ENCODE measurements around the gene BIRC3.
"Not testable (repeated sequence)": the region's sequence is repeated elsewhere in the genome, so short reads cannot be mapped to it uniquely, and the experiment has no call there.

BIRC3 gene

GRCh38 chr11:102296757-102297156 is 20.5 kb upstream of the BIRC3 start:
- not testable (repeated sequence) for DNase-seq

GRCh38 chr11:102300837-102301236 is 16.4 kb upstream of the BIRC3 start:
- DNase-seq: peak; percentile 37

- no peak for DNase-seq
Measured at GRCh38 chr11:102302241-102302640, 15.0 kb upstream of the BIRC3 start.

- no peak for DNase-seq
Measured at GRCh38 chr11:102304686-102305085, 12.6 kb upstream of the BIRC3 start.

GRCh38 chr11:102305352-102306047 is 11.8 kb upstream of the BIRC3 start:
- DNase-seq: no peak

GRCh38 chr11:102306048-102306597 is 11.2 kb upstream of the BIRC3 start:
- DNase-seq: no peak

GRCh38 chr11:102306817-102307726 is 10.2 kb upstream of the BIRC3 start:
- DNase-seq: no peak

GRCh38 chr11:102307727-102308038 is 9.6 kb upstream of the BIRC3 start:
- no peak for DNase-seq

GRCh38 chr11:102309621-102310541 is 7.4 kb upstream of the BIRC3 start:
- peak; percentile 32 for DNase-seq

GRCh38 chr11:102312667-102313066 is 4.6 kb upstream of the BIRC3 start:
- DNase-seq: peak; percentile 77

- DNase-seq: no peak
Measured at GRCh38 chr11:102313238-102313940, 3.9 kb upstream of the BIRC3 start.

- no peak for DNase-seq
Measured at GRCh38 chr11:102314784-102315183, 2.5 kb upstream of the BIRC3 start.

GRCh38 chr11:102316346-102316904 is 859 bp upstream of the BIRC3 start:
- peak; percentile 33 for DNase-seq

GRCh38 chr11:102317768-102318103 is 452 bp downstream of the BIRC3 start:
- DNase-seq: no peak

- peak; percentile 35 for DNase-seq
Measured at GRCh38 chr11:102318469-102318868, 1.2 kb downstream of the BIRC3 start.

GRCh38 chr11:102319544-102319943 is 2.3 kb downstream of the BIRC3 start:
- DNase-seq: no peak

- no peak for DNase-seq
Measured at GRCh38 chr11:102320188-102320587, 2.9 kb downstream of the BIRC3 start.

- DNase-seq: no peak
Measured at GRCh38 chr11:102320679-102321078, 3.4 kb downstream of the BIRC3 start.

- DNase-seq: no peak
Measured at GRCh38 chr11:102322560-102322959, 5.3 kb downstream of the BIRC3 start.

GRCh38 chr11:102323542-102324251 is 6.4 kb downstream of the BIRC3 start:
- DNase-seq: no peak

- no peak for DNase-seq
Measured at GRCh38 chr11:102325088-102325487, 7.8 kb downstream of the BIRC3 start.
